CD4-positive, alpha-beta T cell treated with Interleukin-6 for 4 hours (primary cell): ENCODE results near the gene RHO.
"Not testable (repeated sequence)": the region's sequence is repeated elsewhere in the genome, so short reads cannot be mapped to it uniquely, and the experiment has no call there.

Experiments used
- DNase-seq: peaks from one replicate; pipeline ENCODE4 v3.0.0-alpha.2; 2020; ENCODE audit warnings: mixed read lengths

The RHO gene

GRCh38 chr3:129522953-129523352 is 5.5 kb upstream of the RHO start:
- DNase-seq: no peak

GRCh38 chr3:129524081-129524480 is 4.4 kb upstream of the RHO start:
- DNase-seq: no peak

GRCh38 chr3:129525341-129525968 is 3.0 kb upstream of the RHO start:
- no peak for DNase-seq

- no peak for DNase-seq
Measured at GRCh38 chr3:129526121-129526900, 2.1 kb upstream of the RHO start.

GRCh38 chr3:129527262-129527661 is 1.2 kb upstream of the RHO start:
- no peak for DNase-seq

- DNase-seq: no peak
Measured at GRCh38 chr3:129529436-129530210, 1.2 kb downstream of the RHO start.

- DNase-seq: no peak
Measured at GRCh38 chr3:129530251-129530791, 1.9 kb downstream of the RHO start.

GRCh38 chr3:129530821-129531220 is 2.4 kb downstream of the RHO start:
- DNase-seq: no peak

GRCh38 chr3:129531699-129532098 is 3.3 kb downstream of the RHO start:
- DNase-seq: no peak

GRCh38 chr3:129532261-129532660 is 3.8 kb downstream of the RHO start:
- DNase-seq: no peak

- no peak for DNase-seq
Measured at GRCh38 chr3:129533406-129533805, 5.0 kb downstream of the RHO start.

GRCh38 chr3:129534428-129535027 is 6.1 kb downstream of the RHO start:
- DNase-seq: no peak

- no peak for DNase-seq
Measured at GRCh38 chr3:129535075-129535474, 6.6 kb downstream of the RHO start.

- DNase-seq: no peak
Measured at GRCh38 chr3:129536374-129536667, 7.9 kb downstream of the RHO start.

- no peak for DNase-seq
Measured at GRCh38 chr3:129536804-129537203, 8.4 kb downstream of the RHO start.

- no peak for DNase-seq
Measured at GRCh38 chr3:129539206-129539605, 10.8 kb downstream of the RHO start.

- no peak for DNase-seq
Measured at GRCh38 chr3:129540776-129541516, 12.5 kb downstream of the RHO start.

GRCh38 chr3:129542747-129543146 is 14.3 kb downstream of the RHO start:
- DNase-seq: no peak

- no peak for DNase-seq
Measured at GRCh38 chr3:129543156-129543790, 14.8 kb downstream of the RHO start, which contains the start of gene H1-8. Gene H1-8, plus strand, starts transcription at chr3:129543175. Its CDS starts 44 bp downstream, at chr3:129543219.

- no peak for DNase-seq
Measured at GRCh38 chr3:129543999-129544398, 15.6 kb downstream of the RHO start.

- DNase-seq: not testable (repeated sequence)
Measured at GRCh38 chr3:129545951-129546350, 17.5 kb downstream of the RHO start.

GRCh38 chr3:129547241-129547640 is 18.8 kb downstream of the RHO start:
- DNase-seq: no peak
